ENCODE data around the gene ANKRD9.
"Not testable (repeated sequence)": the region's sequence is repeated elsewhere in the genome, so short reads cannot be mapped to it uniquely, and the experiment has no call there.

Gene ANKRD9

DNA sequence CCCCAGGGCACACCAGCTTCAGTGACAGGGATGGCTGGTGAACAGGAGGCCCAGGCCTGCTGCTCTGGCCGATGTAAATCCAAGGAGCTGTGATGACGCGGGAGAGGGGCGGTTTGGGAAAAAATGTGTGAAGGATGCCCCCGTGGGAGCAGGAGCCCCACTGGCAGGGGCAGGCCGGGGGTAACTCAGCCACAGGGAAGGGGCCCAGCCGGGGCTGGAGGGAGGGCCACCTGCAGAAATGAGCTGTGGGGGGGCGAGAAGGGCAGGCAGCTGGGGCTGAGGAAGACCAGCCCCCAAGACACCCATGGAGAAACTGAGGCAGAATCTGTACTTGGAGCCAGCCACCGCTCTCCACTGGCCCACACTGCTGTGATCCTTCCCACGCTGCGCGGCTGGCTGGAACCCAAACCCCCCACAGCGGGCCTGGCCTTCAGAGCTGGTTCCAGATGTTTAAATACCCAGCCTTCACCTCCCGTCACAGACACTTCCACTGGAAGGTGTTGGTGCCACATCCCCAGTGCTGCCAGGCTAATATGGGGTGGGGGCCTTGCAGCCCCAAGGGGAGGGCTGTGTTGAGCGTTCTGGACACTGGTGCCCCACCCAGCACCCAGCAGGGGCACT is 28.5 kb upstream of the ANKRD9 start:
- no peak for DNase-seq

DNA sequence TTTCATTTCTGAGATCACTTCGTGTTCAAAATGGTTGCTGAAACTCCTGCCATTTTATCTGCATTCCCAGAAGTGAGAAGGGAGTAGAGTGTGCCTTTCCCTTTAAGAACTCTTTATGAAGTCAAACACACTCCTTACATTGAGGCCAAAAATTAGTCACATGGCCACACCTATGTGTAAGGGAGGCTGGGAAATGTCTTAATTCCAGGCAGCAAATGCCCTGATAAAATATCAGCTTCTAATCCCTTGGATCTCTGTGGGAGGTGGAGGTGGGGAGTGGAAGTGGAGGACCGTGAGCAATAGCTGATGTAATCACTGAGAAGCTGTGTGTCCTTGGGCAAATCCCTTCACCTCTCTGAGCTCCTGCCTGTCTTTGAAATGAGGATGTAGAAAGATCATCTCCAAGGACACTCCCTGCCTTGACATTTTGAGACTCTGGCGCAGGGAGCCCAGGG is 22.7 kb upstream of the ANKRD9 start:
- no peak for DNase-seq

DNA sequence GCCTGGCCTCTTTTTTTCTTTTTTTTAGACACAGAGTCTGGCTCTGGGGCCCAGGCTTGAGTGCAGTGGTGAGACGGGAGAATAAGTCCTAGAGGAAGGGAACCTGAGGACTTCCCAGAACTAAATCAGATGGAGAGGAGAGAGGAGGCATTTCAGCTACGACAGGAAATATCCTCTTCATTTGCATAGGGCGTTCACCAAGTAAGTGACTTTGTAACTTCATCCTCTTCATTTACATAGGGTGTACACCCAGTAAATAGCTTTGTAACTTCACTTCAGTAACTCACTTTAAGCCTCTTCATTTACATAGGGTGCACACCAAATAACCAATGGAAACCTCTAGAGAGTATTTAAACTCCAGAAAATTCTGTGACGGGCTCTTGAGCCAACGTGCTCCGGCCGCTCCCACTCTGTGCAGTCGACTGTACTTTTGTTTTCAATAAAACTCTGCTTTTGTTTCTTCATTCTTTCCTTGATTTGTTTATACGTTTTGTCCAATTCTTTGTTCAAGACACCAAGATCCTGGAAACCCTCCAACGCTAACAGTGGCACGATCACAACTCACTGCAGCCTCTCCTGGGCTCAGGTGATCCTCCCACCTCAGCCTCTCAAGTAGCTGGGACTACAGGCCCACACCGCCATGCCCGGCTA is 21.4 kb upstream of the ANKRD9 start:
- no peak for DNase-seq

DNA sequence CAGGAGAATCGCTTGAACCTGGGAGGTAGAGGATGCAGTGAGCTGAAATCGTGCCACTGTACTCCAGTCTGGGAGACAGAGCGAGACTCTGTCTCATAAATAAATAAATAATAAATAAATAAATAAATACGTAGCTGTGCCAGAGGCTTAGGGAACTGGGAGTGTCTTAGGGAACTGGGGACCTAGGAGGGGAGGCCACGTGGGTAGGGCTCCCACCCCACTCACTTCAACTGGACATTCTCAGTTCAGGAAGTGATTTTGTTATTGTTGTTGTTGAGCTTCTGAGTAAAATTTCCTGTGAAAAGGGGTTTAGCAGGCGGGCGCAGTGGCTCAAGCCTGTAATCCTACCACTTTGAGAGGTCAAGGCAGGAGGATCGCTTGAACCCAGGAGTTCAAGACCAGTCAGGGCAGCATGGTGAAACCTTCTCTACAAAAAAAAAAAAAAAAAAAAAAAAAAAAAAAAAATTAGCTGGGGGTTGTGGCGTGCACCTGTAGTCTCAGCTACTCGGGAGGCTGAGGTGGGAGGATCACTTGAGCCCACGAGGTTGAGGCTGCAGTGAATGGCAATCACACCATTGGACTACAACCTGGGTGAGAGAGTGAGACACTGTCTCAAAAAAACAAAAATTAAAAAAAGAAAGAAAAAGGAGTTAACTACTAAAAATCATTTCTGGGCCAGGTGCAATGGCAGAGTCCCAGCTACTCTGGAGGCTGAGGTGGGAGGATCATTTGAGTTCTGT is 19.0 kb upstream of the ANKRD9 start:
- DNase-seq, result no peak

DNA sequence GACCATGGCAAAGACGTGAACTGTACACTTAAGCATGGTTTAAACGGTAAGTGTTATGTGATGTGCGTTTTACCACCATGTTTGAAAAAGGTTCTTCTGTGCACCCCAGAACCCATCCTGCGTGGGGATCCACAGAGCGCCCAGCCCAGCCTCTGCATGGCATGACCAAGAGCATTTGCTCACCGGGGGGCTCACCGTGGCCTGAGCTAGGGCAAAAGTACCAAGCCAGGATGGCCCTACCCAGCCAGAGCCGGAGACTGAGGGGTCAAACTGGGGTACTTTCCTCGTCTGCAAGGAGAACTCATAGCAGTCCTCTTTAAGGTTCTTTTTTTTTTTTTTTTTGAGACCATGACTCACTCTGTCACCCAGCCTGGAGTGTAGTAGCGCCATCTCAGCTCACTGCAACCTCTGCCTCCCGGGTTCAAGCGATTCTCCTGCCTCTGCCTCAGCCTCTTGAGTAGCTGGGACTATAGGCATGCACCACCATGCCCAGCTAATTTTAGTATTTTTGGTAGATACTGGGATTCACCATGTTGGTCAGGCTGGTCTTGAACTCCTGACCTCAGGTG is 16.4 kb upstream of the ANKRD9 start:
- DNase-seq, result no peak

DNA sequence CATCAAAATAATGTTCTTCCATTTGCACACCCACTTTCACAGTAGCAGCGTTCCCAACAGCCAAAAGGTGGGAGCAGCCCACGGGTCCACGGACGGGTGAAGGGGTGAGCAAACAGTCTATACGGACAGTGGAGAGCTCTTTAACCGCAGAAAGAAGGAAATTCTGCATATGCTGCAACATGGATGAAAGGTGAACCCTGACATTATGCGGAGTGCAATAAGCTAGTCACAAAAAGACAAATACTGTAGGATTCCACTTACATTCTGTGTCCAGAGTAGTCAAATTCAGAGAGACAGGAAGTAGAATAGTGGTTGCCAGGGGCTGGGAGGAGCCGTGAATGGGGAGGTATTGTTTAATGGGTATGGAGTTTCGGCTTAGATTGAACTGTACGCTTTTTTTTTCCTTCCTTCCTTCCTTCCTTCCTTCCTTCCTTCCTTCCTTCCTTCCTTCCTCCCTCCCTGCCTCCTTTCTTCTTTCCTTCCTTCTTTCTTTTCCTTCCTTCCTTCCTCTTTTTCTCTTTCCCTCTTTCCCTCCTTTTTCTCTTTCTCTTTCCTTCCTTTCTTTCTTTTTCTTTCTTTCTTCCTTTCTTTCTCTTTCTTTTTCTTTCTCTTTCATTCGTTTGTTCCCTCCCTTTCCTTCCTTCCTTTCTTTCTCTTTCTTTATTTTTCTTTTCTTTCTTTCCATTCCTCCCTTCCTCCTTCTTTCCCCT is 15.8 kb upstream of the ANKRD9 start:
- DNase-seq, result no peak

DNA sequence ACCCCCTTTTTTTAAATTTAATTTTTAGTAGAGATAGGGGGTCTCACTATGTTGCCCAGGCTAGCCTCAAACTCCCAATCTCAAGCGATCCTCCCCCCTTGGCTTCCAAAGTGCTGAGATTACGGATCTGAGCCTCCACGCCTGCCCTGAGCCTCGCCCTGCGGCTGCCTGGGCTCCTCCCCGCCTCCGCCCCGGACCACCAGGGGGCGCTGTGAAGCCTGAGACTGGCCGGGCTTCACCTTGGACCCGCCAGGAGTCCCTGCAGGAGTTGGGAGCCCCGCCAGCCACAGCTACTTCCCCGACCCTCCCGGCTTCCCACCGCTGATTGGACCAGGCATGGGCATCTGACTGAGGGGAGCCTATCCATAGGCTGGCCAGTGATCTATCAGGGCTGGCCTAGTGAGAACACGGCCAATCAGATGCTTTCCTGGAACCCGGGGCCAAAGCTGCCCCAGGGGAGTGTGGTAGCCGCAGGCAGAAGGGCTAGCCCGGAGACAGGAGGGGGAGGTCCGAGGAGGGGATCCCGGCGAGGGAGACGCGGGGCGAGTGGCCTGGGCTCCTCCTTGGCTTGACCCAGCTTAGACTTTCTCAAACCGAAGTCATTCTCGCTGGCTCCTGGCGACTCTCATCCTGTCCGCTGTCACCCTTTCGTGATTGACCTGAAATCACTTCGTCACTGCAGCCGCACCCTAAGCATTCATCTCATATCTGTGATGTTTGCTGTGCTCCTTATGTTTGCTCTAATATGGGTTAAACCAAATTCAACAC is 15.1 kb upstream of the ANKRD9 start:
- DNase-seq, result peak; percentile 90

DNA sequence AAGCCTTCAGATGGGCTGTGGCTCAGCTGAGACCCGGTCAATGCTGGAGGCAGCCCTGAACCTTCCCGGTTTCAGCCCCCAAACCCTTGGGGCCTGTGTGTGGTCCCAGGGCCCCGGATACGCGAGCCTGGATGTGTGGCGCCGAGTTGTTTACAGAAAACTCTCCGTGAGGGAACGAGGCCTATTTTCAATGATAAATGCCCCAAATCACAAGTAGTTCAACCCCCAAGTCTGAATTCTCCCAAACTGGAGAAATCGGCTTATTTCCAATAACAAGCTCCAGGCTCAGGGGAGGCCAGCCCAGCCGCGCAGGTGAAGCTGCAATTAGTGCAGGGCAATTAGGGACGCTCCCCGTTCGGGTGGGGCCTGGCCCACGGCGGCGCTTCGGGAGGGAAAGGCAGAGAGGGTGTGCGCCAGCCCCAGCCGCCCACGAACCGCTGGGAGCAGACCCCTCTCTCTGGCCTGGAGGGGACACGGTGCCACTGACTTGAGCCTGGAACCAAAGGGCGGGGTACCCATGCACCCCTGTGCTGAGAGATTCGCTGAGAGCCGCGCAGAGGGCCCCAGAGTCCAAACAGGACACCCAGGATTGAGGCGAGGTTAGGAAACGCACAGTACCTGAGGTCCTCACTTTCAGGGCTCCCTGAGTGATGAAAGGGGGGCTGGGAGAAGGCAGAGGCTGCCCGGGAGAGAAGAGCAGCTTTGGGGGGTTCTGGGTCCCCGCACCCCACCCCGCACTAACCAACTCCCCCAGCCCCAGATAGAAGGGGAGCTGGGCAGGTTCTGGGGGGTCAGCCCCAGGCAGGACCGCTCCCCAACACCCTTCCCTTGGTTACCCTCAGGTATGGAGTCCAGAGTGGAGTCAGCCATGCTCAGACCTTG is 14.2 kb upstream of the ANKRD9 start:
- no peak for DNase-seq

DNA sequence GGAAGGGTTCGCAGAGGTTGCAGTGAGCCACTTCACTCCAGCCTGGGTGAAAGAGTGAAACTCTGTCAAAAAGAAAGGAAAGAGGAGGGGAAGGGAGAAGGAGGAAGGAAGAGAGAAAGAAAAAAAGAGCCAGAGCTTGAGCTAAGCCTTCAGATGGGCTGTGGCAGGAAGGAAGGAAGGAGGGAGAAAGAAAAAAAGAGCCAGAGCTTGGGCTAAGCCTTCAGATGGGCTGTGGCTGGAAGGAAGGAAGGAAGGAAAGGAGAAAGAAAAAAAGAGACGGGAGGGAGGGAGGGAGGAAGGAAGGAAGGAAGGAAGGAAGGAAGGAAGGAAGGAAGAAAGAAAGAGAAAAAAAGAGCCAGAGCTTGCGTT is 13.6 kb upstream of the ANKRD9 start:
- DNase-seq, result no peak

DNA sequence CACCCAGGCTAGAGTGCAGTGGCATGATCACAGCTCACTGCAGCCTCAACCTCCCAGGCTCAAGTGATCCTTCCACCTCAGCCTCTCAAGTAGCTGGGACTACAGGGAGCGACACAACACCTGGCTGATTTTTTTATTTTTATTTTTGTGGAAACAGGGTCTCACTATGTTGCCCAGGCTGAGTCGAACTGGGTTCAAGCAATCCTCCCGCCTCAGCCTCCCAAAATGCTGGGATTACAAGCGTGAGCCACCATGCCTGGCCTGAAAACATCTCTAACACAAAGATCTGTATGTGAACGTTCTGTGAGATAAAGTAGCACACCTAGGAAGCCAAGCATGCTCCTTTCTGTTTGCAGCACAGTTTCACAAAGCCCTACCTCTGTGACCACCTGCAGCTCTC is 10.1 kb upstream of the ANKRD9 start:
- DNase-seq, result not testable (repeated sequence)

DNA sequence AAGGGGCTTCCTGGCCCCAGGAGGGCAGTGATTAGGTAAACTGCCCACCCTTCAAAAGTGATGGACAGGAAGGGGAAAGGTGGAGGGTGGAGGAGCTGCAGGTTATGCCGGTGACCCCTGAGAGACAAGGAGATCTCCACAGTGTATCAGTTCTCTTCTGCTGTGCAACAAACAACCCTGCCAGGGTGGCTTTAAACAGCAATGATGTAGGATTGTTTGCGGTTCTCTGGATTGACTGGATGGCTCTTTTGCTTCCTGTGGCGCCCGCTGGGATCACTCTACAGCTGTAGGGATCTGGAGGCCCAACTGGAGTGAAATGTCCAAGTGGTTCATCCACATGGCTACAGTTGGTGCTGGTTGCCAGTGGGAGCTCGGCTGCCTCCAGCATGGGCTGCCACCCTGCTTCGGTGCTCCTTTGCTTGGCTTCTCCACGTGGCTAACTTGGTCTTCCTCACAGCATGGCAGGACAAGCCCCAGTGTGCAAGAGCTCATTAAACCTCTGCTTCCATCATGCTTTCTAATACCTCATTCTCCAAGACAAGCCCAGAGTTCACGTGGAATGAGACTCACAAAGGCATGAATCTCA is 8.6 kb upstream of the ANKRD9 start:
- no peak for DNase-seq

DNA sequence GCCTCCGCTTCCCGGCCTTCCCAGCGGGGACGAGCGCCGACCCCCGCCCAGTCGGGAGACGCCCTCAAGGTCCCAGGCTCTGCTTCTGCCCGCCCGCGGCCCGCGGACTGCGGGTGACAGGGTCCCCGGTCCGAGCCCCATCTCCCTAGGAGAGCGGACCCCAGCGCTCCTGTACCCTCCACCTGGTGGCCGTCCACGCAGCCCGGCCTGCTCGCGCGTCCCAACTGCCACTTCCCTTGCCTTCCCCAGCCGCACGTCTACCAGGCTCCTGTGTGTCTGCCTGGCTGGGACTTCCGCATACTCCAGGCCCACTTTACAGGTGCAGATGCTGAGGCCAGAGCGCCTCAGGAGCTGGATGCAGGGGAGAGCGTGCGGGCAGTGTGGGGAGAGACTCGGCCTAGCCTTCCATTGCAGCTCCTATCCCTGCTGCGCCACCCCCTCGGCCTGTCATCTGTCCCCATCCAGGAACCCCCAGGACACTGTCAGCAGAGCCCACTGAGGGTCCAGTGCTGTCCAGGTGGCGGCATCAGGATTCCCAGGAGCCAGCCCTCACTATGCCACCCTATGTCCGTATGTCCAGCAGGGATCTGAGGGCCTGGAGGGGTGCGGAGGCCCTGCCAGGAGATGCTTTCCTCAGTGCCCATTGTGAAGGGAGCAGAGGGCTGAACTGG is 8.0 kb upstream of the ANKRD9 start:
- no peak for DNase-seq

DNA sequence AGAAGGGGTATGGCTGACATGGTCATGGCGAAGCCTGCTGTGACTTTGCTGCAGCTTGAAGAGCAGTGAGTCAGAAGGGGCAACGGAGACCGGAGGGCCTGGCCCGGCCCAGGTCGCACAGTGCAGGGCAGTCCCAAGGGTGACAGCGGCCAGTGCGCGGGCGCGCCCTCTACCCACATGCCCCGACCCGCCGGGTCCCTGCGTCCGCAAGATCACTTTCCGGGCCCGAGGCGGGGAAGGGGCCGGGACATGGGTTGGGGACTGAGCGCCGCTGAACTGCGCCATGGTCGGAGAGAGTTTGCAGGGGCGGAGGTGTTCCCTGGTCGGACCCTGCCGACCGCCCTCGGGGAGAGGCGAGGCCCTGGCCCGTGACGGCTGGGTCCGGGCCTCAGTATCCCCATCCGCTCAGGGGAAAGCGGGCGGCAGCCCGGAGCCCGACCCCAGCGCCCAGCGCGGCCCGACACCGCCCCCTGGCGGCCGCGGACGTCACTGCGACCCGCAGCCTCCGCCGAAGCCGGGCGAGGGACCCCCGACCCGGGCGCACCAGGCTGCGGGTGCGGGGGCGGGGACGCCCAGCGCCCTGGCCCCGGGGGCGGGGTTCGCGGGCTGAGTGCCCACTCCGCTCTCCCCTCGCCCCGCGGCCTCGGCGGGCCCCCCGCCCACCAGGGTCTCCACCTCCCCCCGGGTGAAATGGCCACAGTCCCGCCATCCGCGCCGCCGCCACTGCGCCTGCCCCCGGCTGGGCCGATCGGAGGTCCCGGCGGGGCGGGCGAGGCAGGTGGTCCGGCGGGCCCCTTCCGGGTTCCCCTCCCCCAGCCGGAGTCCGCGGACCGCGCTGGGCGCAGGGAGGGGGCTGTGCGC is 7.2 kb upstream of the ANKRD9 start:
- peak; percentile 54 for DNase-seq

DNA sequence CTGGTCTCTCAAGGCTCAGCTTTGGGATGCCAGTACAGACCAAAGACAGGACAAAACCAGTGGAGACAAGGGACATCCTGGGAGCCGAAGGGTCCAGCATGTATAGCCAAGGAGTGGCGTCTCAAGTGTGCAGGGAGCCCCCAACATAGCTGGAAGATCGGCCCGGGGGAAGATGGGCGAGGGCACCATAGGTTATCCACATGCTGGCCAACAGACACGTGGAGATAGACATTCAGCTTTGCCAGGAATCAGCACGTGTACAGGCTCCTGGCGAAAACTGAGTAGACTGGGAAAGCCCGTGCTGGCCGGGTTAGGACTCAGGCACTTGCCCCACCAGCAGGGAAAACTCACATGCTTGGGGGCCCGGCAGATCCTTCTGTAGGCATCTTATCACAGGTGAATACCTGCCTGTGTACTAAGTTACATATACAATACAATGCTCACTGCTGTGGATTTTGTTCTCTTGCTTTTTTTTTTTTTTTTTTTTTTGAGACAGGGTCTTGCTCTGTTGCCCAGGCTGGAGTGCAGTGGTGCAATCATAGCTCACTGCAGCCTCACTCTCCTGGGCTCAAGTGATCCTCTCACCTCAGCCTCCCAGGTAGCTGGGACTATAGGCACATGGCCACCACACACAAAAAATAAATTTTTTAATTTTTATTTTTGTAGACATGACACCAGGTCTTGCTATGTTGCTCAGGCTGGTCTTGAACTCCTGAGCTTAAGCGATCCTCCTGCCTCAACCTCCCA is 5.6 kb upstream of the ANKRD9 start:
- DNase-seq, result no peak

DNA sequence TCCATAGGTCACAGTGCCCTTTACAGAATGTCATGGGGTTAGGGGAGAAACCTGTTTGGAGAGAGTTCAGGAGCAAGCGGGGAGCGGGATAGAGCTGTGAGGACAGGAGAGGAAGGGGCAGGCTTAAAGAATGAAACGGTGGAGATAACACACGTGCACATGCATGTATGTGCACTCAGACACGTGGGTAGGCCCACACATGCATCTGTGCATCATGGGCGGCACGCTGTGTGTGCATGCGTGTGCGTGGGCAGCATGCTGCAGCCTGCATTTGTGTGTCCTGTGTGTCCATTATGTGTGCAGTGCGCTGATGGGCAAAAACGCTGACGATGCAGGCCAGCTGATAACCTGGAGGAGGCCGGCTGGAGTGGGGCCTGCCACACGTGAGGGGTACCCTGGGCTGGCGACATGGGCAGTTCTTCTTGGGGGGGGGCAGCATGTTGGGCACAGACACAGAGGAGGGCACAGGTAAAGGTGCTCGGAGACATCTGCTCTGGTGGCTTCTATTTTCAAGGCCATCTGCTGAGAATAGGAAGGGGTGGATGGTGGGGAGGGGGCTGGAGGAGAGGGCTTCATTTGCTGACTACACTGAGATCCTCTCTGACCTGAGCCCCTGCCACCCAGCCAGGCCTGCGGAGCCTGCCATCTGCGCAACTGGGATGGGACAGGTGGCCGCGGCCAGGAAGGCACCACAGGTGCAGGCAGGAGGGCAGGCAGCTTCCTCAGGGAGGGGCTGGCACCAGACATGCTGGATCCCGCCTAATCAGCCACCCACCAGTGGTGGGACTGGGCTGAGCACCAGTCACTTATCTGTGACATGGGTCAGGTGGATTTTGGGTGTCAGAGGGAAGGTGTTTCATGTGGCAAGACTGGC is 4.6 kb upstream of the ANKRD9 start:
- no peak for DNase-seq

DNA sequence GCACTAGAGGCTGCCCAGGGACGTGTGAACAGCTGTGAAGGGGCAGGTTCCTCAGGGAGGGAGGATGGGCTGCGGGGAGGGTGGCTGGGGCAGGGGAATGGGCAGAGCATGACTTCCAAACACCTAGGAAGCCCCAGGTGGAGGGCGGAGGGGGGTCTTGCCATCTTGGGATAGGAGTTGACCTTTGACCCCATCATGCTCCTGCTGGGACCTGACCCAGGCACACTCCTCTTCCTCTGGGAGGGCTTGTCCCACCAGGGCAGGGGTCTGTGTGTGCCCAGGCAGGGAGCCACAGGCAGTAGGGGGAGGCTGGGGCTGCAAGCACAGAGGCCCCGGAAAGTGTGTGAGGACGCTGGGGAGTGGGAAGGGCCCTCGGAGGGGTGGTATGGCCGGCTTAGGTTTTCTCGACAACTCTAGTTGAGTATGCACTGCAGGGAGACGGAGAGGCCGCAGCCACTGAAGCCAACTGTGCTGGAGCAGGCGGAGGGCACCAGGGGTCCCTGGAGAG is 3.3 kb upstream of the ANKRD9 start:
- DNase-seq, result no peak

DNA sequence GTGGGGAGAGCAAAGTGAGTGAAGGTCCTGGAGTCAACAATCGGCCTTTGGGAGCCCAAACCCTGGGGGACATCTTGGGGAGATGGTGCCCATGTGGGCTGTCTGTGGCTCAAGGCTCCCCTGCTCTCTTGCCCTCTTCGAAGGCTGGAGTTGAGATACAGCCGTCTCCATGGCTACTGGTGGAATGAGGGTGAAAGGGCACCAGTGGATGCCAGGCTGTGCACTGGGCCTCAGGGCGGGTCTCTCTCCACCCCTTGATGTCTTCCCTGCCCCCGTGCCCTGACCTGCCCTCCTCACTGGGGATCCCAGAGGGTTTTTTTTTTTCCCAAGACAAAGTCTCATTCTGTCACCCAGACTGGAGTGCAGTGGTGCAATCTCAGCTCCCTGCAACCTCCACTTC is 2.0 kb upstream of the ANKRD9 start:
- DNase-seq, result no peak

All from activated T-cell treated with anti-CD3 and anti-CD28 coated beads for 4 hours (primary cell).